ENCODE measurements around the gene DNAAF3. TPM values are rescaled to one million over a fixed set of nuclear protein-coding genes. Genes with fewer than 3 reads are reported as not detected.
A peak's percentile ranks its signal among the peaks of the same experiment; 100 is the strongest.

DNAAF3 gene
- total RNA-seq, 1 experiment from 2014 or later = 0.45 TPM

DNA sequence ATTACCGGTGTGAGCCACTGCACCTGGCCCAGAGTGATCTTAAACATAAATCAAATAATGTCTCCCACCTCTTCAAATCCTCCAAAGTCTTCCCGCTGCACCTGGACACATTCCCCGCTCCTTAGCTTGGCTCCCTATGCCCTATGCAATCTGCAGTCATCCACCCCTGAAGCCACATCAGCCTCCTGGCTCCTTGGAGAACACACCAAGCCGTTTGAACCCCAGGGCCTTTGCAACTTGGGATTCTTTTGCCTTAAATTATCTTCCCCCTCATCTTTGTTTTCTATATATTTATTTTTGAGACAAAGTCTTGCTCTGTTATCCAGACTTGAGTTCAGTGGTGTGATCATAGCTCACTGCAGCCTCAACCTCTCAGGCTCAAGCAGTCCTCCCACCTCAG, 2.7 kb upstream of the DNAAF3 start:
- ChIA-PET CTCF (interaction anchor here (0.9 kb wide), 1 partner anchor 11 kb away, joined by 3 read pairs; the partner anchor contains the start of gene SYT5), POLR2A (no interaction called here)
- intact Hi-C loops (cut with micrococcal nuclease; ENCODE audit: unreplicated experiment) = no loop called here
- H3K4me1 ChIP-seq = no peaks in the 10 kb centered on the region
- Mint-ChIP-seq H3K9me3 (ENCODE audit: unreplicated experiment) (no peaks in the 10 kb centered on the region), H3K4me1 (ENCODE audit: low read depth, unreplicated experiment) (peaks cover 8% of the 10 kb centered on the region), H3K27me3 (ENCODE audit: insufficient read depth, unreplicated experiment) (peaks cover 29% of the 10 kb centered on the region), H3K27ac (ENCODE audit: unreplicated experiment) (no peak overlapping the region), H3K4me3 (ENCODE audit: unreplicated experiment) (no peak overlapping the region), H3K36me3 (ENCODE audit: insufficient read depth, unreplicated experiment) (peaks cover 11% of the 10 kb centered on the region)
- no peaks in the 10 kb centered on the region for H3K27me3 ChIP-seq (replicated peaks; ENCODE audit: control insufficient read depth, insufficient read depth, low read length)
- no peak overlapping the region for H3K4me3 ChIP-seq (ENCODE audit: low read depth, low read length)
- no TSS peak for BruUV-seq (replicated peaks)
- TF ChIP-seq, protein P1, sequence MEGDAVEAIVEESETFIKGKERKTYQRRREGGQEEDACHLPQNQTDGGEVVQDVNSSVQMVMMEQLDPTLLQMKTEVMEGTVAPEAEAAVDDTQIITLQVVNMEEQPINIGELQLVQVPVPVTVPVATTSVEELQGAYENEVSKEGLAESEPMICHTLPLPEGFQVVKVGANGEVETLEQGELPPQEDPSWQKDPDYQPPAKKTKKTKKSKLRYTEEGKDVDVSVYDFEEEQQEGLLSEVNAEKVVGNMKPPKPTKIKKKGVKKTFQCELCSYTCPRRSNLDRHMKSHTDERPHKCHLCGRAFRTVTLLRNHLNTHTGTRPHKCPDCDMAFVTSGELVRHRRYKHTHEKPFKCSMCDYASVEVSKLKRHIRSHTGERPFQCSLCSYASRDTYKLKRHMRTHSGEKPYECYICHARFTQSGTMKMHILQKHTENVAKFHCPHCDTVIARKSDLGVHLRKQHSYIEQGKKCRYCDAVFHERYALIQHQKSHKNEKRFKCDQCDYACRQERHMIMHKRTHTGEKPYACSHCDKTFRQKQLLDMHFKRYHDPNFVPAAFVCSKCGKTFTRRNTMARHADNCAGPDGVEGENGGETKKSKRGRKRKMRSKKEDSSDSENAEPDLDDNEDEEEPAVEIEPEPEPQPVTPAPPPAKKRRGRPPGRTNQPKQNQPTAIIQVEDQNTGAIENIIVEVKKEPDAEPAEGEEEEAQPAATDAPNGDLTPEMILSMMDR (IDR thresholded peaks at IDR 0.05; ENCODE audit: insufficient read depth in 1 of 2, low read depth in 1 of 2, low read length in 1 of 2, severe bottlenecking in 1 of 2, unreplicated experiment in 1 of 2) = no peak
- no peaks in the 10 kb centered on the region for H3K36me3 ChIP-seq (ENCODE audit: control insufficient read depth, insufficient read depth, low read length)
- H3K9me3 ChIP-seq = no peaks in the 10 kb centered on the region
- DNase-seq = no peak

DNA sequence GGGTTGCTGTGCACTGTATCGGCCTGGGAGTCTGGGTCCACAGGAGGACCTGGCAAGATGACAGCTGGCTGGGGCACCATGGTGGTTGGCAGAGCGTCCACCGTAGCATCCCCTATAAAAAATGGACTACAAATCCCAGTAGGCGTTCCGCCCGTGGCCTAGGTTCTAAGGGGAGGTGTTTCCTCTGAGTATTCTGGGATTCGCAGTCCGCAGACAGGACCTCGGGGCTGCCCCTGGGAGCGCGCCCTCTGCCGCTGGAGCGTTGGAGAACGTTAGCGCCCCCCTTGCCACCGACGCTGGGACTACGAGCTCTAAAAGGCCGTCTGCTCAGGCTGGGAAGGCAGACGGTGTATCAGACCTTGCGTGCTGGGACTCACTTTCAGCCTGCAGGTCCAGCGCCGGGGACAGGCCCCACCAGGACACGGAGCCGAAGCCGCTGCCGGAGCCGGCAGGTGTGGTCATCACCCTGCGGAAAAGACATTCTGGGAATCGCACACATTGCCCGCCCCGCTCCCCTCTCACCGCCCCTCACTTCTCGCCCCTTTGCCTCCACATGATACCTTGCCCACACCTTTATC, 372 bp downstream of the DNAAF3 start:
- Histone ChIP-seq H3K4me1 (no peaks in the 10 kb centered on the region), H3K9me3 (no peaks in the 10 kb centered on the region), H3K36me3 (ENCODE audit: control insufficient read depth, insufficient read depth, low read length) (no peaks in the 10 kb centered on the region), H3K27me3 (replicated peaks; ENCODE audit: control insufficient read depth, insufficient read depth, low read length) (no peaks in the 10 kb centered on the region), H3K4me3 (ENCODE audit: low read depth, low read length) (peak overlapping the region; percentile 73)
- peaks cover 11% of the 10 kb centered on the region for H3K36me3 Mint-ChIP-seq (ENCODE audit: insufficient read depth, unreplicated experiment)
- peak overlapping the region; percentile 79 for H3K4me3 Mint-ChIP-seq (ENCODE audit: unreplicated experiment)
- POLR2A ChIA-PET = interaction anchor here (1.2 kb wide), 1 partner anchor 173 kb away, joined by 4 read pairs; the partner anchor contains the start of gene KMT5C
- H3K27me3 Mint-ChIP-seq (ENCODE audit: insufficient read depth, unreplicated experiment) = peaks cover 11% of the 10 kb centered on the region
- intact Hi-C loops (cut with micrococcal nuclease; ENCODE audit: unreplicated experiment) = loop anchor here (1.0 to 2.0 kb wide), 3 partner anchors 25 to 173 kb away; partner anchors contain the start of genes KMT5C and PPP1R12C
- H3K9me3 Mint-ChIP-seq (ENCODE audit: unreplicated experiment) = no peaks in the 10 kb centered on the region
- CTCF ChIA-PET = interaction anchor here (0.5 to 3.1 kb wide), 9 partner anchors 10 to 475 kb away, joined by 3 to 20 read pairs (median 5); partner anchors contain the start of genes PPP1R12C, PTPRH and ZNF580
- TF ChIP-seq, protein P1 (IDR thresholded peaks at IDR 0.05; ENCODE audit: insufficient read depth in 1 of 2, low read depth in 1 of 2, low read length in 1 of 2, severe bottlenecking in 1 of 2, unreplicated experiment in 1 of 2) = peak; percentile 67 to 97
- H3K4me1 Mint-ChIP-seq (ENCODE audit: low read depth, unreplicated experiment) = no peaks in the 10 kb centered on the region
- BruUV-seq (replicated peaks) = no TSS peak
- peak overlapping the region; percentile 80 for H3K27ac Mint-ChIP-seq (ENCODE audit: unreplicated experiment)
- peak; percentile 87 to 90 for DNase-seq

DNA sequence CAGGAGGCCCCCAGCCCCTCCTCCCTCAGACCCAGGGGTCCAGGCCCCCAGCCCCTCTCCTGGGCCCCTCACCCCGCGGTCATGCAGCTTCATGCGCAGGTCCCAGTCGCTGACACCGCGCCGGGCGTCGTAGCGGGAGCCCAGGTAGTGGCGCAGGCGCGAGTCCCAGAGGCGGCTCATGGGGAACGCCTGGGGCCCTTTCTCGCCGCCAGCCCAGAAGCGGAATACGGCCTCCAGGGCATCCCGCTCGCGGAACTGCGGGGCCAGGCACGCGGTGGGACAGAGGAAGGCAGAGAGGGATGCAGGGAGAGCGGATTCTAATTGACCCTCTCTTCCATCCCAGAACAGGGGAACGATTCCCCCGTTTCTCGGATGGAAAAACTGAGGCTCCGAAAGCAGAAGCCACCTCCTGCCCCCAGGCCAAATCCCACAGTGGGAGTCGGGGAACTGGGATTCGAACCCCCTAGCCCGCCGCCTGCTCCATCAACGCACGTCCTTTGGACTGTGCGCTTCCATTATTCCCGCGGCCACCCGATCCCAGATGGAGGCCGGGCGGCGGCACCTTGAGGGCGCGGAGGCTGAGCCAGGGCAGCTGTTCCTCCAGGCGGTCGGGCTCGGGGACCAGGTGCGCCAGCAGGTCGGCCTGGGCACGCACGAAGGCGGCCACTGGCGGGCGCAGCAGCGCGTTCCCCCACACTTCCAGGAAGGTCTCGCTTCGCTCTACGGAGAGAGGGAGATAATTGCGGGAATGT, 4.7 kb downstream of the DNAAF3 start:
- peaks cover 16% of the 10 kb centered on the region for H3K4me1 ChIP-seq
- TF ChIP-seq, protein P1 (IDR thresholded peaks at IDR 0.05; ENCODE audit: insufficient read depth in 1 of 2, low read depth in 1 of 2, low read length in 1 of 2, severe bottlenecking in 1 of 2, unreplicated experiment in 1 of 2) = no peak
- H3K27me3 ChIP-seq (replicated peaks; ENCODE audit: control insufficient read depth, insufficient read depth, low read length) = no peaks in the 10 kb centered on the region
- H3K4me3 ChIP-seq (ENCODE audit: low read depth, low read length) = no peak overlapping the region
- no peaks in the 10 kb centered on the region for H3K9me3 Mint-ChIP-seq (ENCODE audit: unreplicated experiment)
- DNase-seq = no peak
- no TSS peak for BruUV-seq (replicated peaks)
- H3K27me3 Mint-ChIP-seq (ENCODE audit: insufficient read depth, unreplicated experiment) = peaks cover 3% of the 10 kb centered on the region
- H3K4me3 Mint-ChIP-seq (ENCODE audit: unreplicated experiment) = no peak overlapping the region
- H3K36me3 ChIP-seq (ENCODE audit: control insufficient read depth, insufficient read depth, low read length) = no peaks in the 10 kb centered on the region
- peaks cover 6% of the 10 kb centered on the region for H3K36me3 Mint-ChIP-seq (ENCODE audit: insufficient read depth, unreplicated experiment)
- intact Hi-C loops (cut with micrococcal nuclease; ENCODE audit: unreplicated experiment) = no loop called here
- H3K4me1 Mint-ChIP-seq (ENCODE audit: low read depth, unreplicated experiment) = peaks cover 20% of the 10 kb centered on the region
- H3K27ac Mint-ChIP-seq (ENCODE audit: unreplicated experiment) = no peak overlapping the region
- CTCF ChIA-PET = interaction anchor here (0.7 to 2.9 kb wide), 3 partner anchors 21 to 66 kb away, joined by 3 to 38 read pairs (median 3); no protein-coding TSS in a partner anchor
- H3K9me3 ChIP-seq = no peaks in the 10 kb centered on the region
- POLR2A ChIA-PET = no interaction called here
